Hippocampal formation (tissue), 2 donors: Measurements from ENCODE around the gene UFD1.

ENCODE experiments used
- DNase-seq, 2 donors: peaks; one replicate each; lab custom pipeline; 2025; lab: John Stamatoyannopoulos, UW

Gene UFD1

DNA sequence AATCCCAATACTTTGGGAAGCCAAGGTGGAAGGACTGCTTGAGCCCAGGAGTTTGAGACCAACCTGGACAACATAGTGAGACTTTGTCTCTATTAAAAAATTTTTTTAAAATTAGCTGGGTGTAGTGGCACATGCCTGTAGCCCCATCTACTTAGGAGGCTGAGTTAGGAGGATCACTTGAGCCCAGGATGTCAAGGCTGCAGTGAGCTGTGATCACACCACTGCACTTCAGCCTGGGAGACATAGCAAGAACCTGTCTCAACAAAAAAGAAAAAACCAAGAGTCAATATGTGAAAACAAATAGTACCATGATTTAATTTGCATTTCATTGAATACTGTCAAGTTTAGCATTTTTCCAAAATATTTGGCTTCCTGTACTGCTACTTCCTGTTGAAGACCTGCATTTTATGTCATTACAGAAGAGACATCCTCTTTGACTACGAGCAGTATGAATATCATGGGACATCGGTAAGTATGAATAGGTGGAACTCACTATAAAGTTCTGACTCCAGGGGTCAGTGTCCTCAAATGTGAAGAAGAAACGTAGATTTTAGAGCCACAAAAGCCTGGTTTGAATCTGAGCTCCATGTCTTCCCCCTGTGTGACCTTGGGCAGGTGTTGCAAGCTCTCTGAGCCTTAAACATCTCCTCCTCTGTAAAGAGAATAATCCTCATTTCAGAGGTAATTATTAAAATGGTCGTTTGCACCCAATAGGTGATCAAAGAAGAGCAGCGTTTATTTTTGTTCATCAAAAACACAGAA is 16.8 kb upstream of the UFD1 start:
- DNase-seq: no peak

- DNase-seq: no peak
These were observed 15.7 kb upstream of the UFD1 start for GRCh38 chr22:19494676-19495173.

DNA sequence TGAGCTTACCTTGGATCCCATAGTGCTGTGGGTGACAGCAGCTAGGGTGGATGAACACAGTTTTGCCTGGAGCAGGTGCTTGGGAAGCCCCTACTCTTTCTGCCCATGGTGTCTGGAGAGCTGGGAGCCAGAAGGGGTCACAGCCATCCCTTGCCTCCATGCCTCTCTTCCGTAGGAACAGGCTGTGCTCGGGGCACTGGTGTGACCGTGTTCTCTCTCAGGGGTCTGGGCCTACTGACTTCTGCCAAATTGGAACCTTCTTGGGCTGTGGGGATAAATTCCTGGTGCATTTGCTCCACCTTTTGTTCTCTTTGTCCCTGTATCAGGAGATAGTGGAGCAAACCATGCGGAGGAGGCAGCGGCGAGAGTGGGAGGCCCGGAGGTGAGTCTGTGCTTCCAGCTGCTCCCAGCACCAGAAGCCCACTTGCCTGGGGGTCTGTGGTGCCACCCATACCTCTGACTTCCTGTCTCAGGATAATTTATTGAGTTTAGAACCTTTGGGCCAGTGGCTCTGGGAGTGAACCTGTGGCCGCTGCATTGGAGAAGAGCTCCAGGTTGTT is 15.1 kb upstream of the UFD1 start:
- DNase-seq: no peak

DNA sequence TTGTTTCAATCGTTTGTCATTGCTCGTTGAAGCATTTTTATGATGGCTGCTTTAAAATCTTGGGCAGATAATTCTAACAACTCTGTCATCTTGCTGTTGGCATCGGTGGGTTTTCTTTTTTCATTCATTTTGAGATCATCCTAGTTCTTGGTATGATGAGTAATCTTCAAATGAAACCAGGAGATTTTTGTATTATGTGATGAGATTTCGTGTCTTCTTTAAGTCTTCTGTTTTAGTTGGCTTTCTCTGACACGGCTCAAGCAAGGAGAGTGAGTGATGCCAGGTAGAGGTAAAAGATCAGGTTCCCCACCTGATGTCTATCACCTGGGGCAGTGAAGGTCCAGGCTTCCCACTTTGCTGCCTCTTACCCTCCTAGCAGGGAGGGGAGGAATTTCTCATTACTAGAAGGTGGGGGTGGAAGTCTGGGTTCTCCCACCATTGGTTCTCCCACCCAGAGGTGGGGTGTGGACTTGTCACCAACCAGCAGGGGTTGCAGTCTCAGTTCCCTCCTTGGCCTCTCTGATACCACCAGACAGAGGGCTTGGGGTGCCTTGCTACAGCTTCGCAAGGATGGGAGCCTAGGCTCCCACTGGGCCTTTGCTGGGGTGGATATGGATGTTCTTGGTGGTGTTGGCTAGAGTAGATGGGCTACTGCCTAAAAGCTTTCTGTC is 13.6 kb upstream of the UFD1 start:
- DNase-seq: no peak

DNA sequence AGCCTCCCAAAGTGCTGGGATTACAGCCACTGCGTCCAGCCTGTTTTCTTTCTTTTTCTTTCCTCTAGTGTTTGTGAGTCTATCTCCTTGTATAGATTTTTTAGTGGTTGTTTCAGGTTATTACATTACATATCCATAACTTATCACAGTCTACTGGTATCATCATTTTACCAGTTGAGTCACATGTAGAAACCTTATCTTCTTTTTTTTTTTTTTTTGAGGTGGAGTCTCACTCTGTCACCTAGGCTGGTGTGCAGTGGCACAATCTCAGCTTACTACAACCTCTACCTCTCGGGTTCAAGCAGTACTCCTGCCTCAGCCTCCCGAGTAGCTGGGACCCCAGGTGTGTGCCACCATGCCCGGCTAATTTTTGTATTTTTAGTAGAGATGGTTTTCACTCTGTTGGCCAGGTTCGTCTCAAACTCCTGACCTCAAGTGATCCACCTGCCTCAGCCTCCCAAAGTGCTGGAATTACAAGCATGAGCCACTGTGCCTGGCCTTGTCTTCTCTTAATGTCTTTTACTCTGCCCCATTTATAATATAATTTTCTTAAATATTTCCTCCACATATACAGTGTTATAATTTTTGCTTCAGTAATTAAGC is 11.7 kb upstream of the UFD1 start:
- DNase-seq: no peak

DNA sequence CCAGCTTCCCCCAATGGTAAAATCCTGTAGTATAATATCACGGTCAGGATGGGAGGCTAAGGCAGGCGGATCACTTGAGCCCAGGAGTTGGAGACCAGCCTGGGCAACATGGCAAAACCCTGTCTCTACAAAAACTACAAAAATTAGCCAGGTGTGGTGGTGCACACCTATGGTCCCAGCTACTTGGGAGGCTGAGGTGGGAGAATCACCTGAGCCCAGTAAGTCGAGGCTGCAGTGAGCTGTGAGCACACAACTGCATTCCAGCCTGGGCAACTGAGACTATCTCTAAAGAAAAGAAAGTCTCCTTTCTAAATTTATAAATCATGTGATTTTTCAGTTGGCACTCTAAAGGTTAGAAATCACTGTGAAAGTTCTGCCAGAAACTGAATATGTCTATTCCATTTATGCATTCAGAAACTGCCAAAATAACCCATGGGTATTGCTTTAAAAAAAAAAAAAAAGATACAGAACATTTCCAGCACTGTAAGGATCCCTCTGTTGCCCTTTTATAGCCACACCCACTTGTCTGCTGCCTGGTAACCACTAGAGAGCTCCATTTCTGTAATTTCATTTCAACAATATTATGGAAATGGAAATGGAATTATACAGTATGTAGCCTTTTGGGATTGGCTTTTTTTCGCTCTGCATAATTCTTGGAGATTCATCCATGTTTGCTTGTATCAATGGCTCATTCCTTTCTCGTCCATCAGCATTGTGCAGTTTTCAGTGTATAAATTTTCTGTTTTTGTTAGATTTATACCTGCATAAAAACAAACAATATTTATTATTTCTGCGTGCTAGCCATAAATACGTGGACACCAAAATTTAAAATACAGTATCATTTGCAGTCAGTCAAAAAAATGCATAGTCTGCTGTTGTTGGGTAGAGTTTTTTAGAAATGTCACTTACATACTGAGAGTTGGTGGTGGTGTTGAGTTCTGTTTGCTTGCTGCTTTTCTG is 10.2 kb upstream of the UFD1 start:
- peak in 1 of 2 donors; percentile 26 for DNase-seq

DNA sequence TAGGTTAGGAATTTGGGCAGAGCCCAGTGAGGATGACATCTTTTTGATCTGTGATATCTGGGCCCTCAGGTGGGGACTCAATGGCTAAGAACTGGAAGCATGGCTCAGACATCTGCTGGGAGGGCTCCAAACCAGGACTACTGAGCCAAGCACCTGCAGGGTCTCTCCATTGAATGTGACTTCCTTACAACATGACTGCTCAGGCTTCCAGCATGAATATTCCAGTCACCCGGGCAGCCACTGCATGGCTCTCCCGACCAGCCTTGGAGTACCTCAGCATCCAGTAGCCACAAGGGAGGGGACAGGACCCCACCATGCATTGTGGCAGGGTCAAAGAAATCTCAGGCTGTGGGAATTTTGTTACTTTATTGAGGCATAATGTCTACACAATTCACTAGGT is 9.3 kb upstream of the UFD1 start:
- no peak for DNase-seq

- DNase-seq: no peak
These were observed 4.7 kb upstream of the UFD1 start for GRCh38 chr22:19483481-19484244.

GRCh38 chr22:19482297-19482696 is 3.3 kb upstream of the UFD1 start:
- DNase-seq: no peak

- no peak for DNase-seq
These were observed 1.8 kb upstream of the UFD1 start for GRCh38 chr22:19480789-19481188.

GRCh38 chr22:19480173-19480568 is 1.2 kb upstream of the UFD1 start:
- DNase-seq: no peak

DNA sequence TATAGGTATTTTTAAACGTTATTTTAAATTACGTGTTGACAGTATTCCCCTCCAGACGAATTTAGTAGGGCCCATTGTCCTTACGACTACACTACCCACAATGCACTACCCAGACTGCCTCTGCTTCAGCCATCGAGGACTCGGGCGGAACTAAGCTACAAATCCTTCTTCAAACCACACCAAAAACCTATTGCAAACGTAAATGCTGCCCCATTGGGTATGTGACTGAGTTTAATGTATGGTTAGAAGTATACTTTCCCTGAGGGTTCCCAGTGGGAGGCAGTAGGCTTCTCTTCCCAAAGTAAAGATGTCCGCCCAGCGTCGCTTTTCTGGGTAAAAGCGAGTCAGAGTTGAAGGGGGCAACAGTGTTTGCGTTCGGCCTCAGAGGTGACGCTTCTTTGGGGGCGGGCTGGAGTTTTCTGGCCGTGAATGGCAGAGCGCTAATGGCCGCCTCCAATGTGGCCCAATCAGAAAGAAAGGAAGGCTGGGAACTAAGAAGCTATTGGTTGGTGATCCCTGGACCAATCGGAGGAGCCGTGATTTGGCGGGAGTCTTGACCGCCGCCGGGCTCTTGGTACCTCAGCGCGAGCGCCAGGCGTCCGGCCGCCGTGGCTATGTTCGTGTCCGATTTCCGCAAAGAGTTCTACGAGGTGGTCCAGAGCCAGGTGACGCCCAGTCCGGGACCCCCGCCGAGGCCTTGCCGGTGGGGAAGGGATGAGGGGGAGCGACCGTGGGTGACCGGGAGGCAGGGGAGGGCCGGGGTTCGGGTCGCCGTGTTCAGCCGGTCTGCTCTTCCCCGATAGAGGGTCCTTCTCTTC is 571 bp upstream of the UFD1 start, which contains the start of gene CDC45:
TSS of gene CDC45 (plus strand) at position 566 of the 818 bp plus-strand sequence. CDS start at position 615, 49 bp downstream.
- peak; percentile 96 to 99 for DNase-seq

DNA sequence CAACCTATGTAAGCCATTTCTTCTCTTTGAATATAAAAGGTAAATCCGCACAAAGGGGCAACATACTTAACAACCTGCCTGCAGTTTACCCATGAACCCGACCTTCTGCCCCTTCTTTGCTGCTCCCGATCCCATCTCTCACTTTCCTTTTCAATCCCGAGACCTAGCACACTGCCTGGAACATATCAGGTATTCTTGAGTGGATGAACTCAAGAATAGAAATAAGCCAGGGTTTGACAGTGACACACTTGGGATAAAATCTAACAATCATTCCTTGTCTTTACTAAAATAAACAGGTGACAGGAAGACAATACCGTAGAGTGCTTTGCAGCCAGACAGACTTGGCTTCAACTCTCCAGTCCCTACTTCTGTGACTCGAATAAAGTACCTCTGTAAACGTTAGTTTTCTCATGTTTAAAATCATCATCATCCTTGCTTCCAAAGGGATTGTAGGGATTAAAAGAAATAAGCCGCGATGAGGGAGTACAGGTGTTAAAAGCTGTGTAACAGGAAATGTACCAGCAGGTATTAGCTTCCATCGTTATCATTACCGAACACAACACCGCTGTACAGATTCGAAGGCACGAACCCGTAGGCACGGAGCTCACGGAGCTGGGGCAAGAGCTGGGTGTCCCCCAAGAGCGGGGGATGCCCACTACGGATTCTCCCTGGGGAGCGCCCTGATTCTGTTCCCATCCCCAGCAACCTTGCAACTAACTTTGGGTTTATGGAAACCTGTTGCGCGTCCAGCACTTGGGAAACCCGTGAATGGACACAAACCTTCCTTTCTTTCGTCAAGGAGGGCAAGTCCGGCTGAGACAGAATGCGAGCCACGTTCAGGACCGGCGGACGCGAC is 720 bp downstream of the UFD1 start:
- DNase-seq: no peak

- DNase-seq: peak in 1 of 2 donors; percentile 26
These were observed 1.5 kb downstream of the UFD1 start for GRCh38 chr22:19477321-19478044.

GRCh38 chr22:19476023-19476422 is 3.0 kb downstream of the UFD1 start:
- DNase-seq: no peak

GRCh38 chr22:19473578-19473977 is 5.4 kb downstream of the UFD1 start:
- DNase-seq: no peak

DNA sequence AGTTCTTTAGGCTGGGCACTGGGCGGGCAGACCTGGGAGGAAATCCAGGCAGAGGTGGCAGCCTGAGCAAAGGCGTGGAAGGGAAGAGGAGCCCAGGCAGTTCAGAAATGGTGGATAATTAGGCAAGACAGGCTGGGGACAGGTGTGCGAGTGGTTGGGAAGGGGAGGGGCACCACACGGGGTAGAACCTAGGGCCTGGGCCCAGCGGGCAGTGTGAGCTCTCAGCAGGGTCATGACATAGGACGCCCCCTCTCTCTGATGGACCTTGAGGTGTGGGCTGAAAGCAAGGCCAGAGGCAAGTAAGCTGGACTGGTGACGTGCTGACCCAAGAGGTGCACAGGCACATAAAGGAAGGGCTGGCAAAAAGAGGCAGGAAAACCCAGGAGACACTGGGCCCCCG is 6.8 kb downstream of the UFD1 start:
- no peak for DNase-seq

- DNase-seq: no peak
These were observed 7.4 kb downstream of the UFD1 start for GRCh38 chr22:19471572-19471971.
